Activated CD8-positive, alpha-beta T cell treated with anti-CD3 and anti-CD28 coated beads for 36 hours (primary cell): Measurements from ENCODE around the gene CLCN5. TPM values are rescaled to one million over a fixed set of nuclear protein-coding genes. Genes with fewer than 3 reads are reported as not detected.

Experiments
- ATAC-seq: fragments of 200-7000 bp; cut with Tn5 transposase; one replicate; pipeline ENCODE4 v1.10.0; 2021; ENCODE audit warnings: mild to moderate bottlenecking, moderate library complexity
- CTCF ChIA-PET: fragments of 350-600 bp; sonication (Branson Sonifier 250); formaldehyde crosslinking; loops from one replicate; lab custom pipeline; 2021; ENCODE audit warnings: antibody characterized with exemption; lab: Charles Lee
- POLR2A ChIA-PET: fragments of 350-600 bp; sonication (Branson Sonifier 250); formaldehyde crosslinking; loops from one replicate; lab custom pipeline; 2021; ENCODE audit warnings: antibody characterized with exemption; lab: Charles Lee
- DNase-seq: peaks from one replicate; pipeline ENCODE4 v3.0.0-alpha.2; 2020
- H3K27ac Mint-ChIP-seq: one replicate; pipeline ENCODE4 v1.8.0; 2021; ENCODE audit warnings: mild to moderate bottlenecking, mixed read lengths
- H3K27me3 Mint-ChIP-seq: one replicate; pipeline ENCODE4 v1.8.0; 2021; ENCODE audit warnings: mixed read lengths
- H3K36me3 Mint-ChIP-seq: one replicate; pipeline ENCODE4 v1.8.0; 2021; ENCODE audit warnings: low read depth, mixed read lengths
- H3K4me1 Mint-ChIP-seq: one replicate; pipeline ENCODE4 v1.8.0; 2021; ENCODE audit warnings: low read depth, mixed read lengths
- H3K4me3 Mint-ChIP-seq: one replicate; pipeline ENCODE4 v1.8.0; 2021; ENCODE audit warnings: mild to moderate bottlenecking, moderate library complexity, mixed read lengths
- H3K9me3 Mint-ChIP-seq: one replicate; pipeline ENCODE4 v1.8.0; 2021; ENCODE audit warnings: mixed read lengths
- intact Hi-C: fragments of 100-400 bp; cut with micrococcal nuclease; formaldehyde crosslinking; loops from one replicate; pipeline ENCODE4 v1.10.0; 2022
- total RNA-seq, 2 experiments: library from RNA; stranded (reverse); gene quantifications; one replicate each; pipeline ENCODE4 v1.2.3, GENCODE V29; 2021
- TF ChIP-seq, protein P1 (sequence below): fragments of 200-600 bp; IDR thresholded peaks from one replicate; pipeline ENCODE4 v1.8.0; 2022; ENCODE audit warnings: antibody characterized with exemption, mild to moderate bottlenecking

CLCN5 gene
- total RNA-seq, 2 experiments from 2014 or later: 1.7 TPM

GRCh38 chrX:49892542-49892941 lies 29.9 kb upstream of the CLCN5 start:
- ATAC-seq: no peak
- Mint-ChIP-seq H3K4me1 (no peaks in the 10 kb centered on the region), H3K4me3 (no peak overlapping the region), H3K36me3 (peaks cover 5% of the 10 kb centered on the region), H3K27ac (no peak overlapping the region), H3K9me3 (peaks cover 11% of the 10 kb centered on the region), H3K27me3 (peaks cover 4% of the 10 kb centered on the region)
- intact Hi-C loops: no loop called here
- CTCF ChIA-PET: interaction anchor here (0.9 kb wide), 1 partner anchor 24 kb away, joined by 5 read pairs; no protein-coding TSS in a partner anchor
- TF ChIP-seq, protein P1, sequence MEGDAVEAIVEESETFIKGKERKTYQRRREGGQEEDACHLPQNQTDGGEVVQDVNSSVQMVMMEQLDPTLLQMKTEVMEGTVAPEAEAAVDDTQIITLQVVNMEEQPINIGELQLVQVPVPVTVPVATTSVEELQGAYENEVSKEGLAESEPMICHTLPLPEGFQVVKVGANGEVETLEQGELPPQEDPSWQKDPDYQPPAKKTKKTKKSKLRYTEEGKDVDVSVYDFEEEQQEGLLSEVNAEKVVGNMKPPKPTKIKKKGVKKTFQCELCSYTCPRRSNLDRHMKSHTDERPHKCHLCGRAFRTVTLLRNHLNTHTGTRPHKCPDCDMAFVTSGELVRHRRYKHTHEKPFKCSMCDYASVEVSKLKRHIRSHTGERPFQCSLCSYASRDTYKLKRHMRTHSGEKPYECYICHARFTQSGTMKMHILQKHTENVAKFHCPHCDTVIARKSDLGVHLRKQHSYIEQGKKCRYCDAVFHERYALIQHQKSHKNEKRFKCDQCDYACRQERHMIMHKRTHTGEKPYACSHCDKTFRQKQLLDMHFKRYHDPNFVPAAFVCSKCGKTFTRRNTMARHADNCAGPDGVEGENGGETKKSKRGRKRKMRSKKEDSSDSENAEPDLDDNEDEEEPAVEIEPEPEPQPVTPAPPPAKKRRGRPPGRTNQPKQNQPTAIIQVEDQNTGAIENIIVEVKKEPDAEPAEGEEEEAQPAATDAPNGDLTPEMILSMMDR: no peak
- POLR2A ChIA-PET: no interaction called here
- no peak for DNase-seq

DNA sequence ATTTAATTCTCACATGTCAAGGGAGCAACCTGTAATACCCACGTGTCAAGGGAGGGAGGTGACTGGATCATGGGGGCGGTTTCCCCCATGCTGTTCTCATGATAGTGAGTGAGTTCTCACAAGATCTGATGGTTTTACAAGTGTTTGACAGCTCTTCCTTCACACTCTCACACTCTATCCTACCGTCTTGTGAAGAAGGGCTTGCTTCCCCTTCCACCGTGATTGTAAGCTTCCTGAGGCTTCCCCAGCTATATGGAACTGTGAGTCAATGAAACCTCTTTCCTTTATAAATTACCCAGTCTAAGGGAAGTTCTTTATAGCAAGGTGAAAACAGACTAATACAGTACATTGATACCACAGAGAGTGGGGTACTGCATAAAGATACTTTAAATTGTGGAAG lies 25.4 kb upstream of the CLCN5 start:
- no peak for ATAC-seq
- no peak for DNase-seq
- intact Hi-C loops: no loop called here
- no peak overlapping the region for H3K4me3 Mint-ChIP-seq
- TF ChIP-seq, protein P1: no peak
- CTCF ChIA-PET: no interaction called here
- peaks cover 5% of the 10 kb centered on the region for H3K36me3 Mint-ChIP-seq
- POLR2A ChIA-PET: no interaction called here
- H3K9me3 Mint-ChIP-seq: peaks cover 11% of the 10 kb centered on the region
- H3K4me1 Mint-ChIP-seq: no peaks in the 10 kb centered on the region
- peaks cover 16% of the 10 kb centered on the region for H3K27me3 Mint-ChIP-seq
- H3K27ac Mint-ChIP-seq: no peak overlapping the region

- TF ChIP-seq, protein P1: no peak
- Mint-ChIP-seq H3K27me3 (peaks cover 16% of the 10 kb centered on the region), H3K9me3 (peaks cover 11% of the 10 kb centered on the region), H3K4me3 (no peak overlapping the region), H3K36me3 (peaks cover 5% of the 10 kb centered on the region), H3K27ac (no peak overlapping the region), H3K4me1 (no peaks in the 10 kb centered on the region)
- ChIA-PET CTCF (no interaction called here), POLR2A (interaction anchor here (0.9 kb wide), 1 partner anchor 23 kb away, joined by 3 read pairs; no protein-coding TSS in a partner anchor)
- intact Hi-C loops: no loop called here
- DNase-seq: no peak
- no peak for ATAC-seq
These were observed 21.3 kb upstream of the CLCN5 start for GRCh38 chrX:49901048-49901447.

GRCh38 chrX:49910344-49910743 lies 12.1 kb upstream of the CLCN5 start:
- Mint-ChIP-seq H3K27ac (peak overlapping the region; percentile 14), H3K4me1 (peaks cover 16% of the 10 kb centered on the region), H3K36me3 (no peaks in the 10 kb centered on the region), H3K4me3 (no peak overlapping the region), H3K9me3 (no peaks in the 10 kb centered on the region), H3K27me3 (no peaks in the 10 kb centered on the region)
- peak; percentile 56 for ATAC-seq
- peak; percentile 37 for DNase-seq
- TF ChIP-seq, protein P1: no peak
- POLR2A ChIA-PET: no interaction called here
- intact Hi-C loops: no loop called here
- CTCF ChIA-PET: interaction anchor here (3.5 kb wide), 1 partner anchor 9 kb away, joined by 16 read pairs; no protein-coding TSS in a partner anchor

- DNase-seq (no peak), ATAC-seq (no peak)
- no peaks in the 10 kb centered on the region for H3K36me3 Mint-ChIP-seq
- H3K27me3 Mint-ChIP-seq: no peaks in the 10 kb centered on the region
- intact Hi-C loops: no loop called here
- ChIA-PET POLR2A (no interaction called here), CTCF (interaction anchor here (0.8 kb wide), 1 partner anchor 10 kb away, joined by 4 read pairs; the partner anchor contains the start of gene CLCN5)
- no peaks in the 10 kb centered on the region for H3K9me3 Mint-ChIP-seq
- H3K4me3 Mint-ChIP-seq: no peak overlapping the region
- H3K27ac Mint-ChIP-seq: no peak overlapping the region
- TF ChIP-seq, protein P1: no peak
- peaks cover 16% of the 10 kb centered on the region for H3K4me1 Mint-ChIP-seq
These were observed 10.3 kb upstream of the CLCN5 start for GRCh38 chrX:49912086-49912485.
